GM19397 (cell line): ENCODE data around the gene CCT4.
"Not testable (repeated sequence)": the region's sequence is repeated elsewhere in the genome, so short reads cannot be mapped to it uniquely, and the experiment has no call there.

Experiments
- ATAC-seq: cut with Tn5 transposase; IDR thresholded peaks from one replicate; pipeline ENCODE4 v1.9.1; 2021; ENCODE audit warnings: mild to moderate bottlenecking, moderate library complexity; ENCODE audit not compliant: unreplicated experiment

CCT4 gene

GRCh38 chr2:61879351-61879750 lies 9.1 kb downstream of the CCT4 start:
- not testable (repeated sequence) for ATAC-seq

- no peak for ATAC-seq
These were observed 9.7 kb downstream of the CCT4 start for GRCh38 chr2:61878761-61879160.

GRCh38 chr2:61877571-61878245 lies 10.7 kb downstream of the CCT4 start:
- no peak for ATAC-seq

- ATAC-seq, result no peak
These were observed 12.1 kb downstream of the CCT4 start for GRCh38 chr2:61876400-61876799.

- not testable (repeated sequence) for ATAC-seq
These were observed 21.9 kb downstream of the CCT4 start for GRCh38 chr2:61866482-61867089.

GRCh38 chr2:61862085-61862484 lies 26.4 kb downstream of the CCT4 start:
- ATAC-seq, result no peak

GRCh38 chr2:61857224-61857623 lies 31.2 kb downstream of the CCT4 start:
- ATAC-seq, result no peak

- ATAC-seq, result no peak
These were observed 33.2 kb downstream of the CCT4 start for GRCh38 chr2:61855318-61855613.

GRCh38 chr2:61854564-61855317 lies 33.7 kb downstream of the CCT4 start:
- peak; percentile 87 for ATAC-seq

GRCh38 chr2:61853847-61854563 lies 34.5 kb downstream of the CCT4 start, which contains the start of gene FAM161A:
TSS of gene FAM161A (minus strand) at chr2:61854060. CDS start at chr2:61854041, 19 bp downstream.
- ATAC-seq, result peak; percentile 82

GRCh38 chr2:61853086-61853846 lies 35.2 kb downstream of the CCT4 start:
- peak; percentile 68 for ATAC-seq

- ATAC-seq, result not testable (repeated sequence)
These were observed 37.2 kb downstream of the CCT4 start for GRCh38 chr2:61851270-61851669.

- no peak for ATAC-seq
These were observed 43.1 kb downstream of the CCT4 start for GRCh38 chr2:61845320-61845719.

GRCh38 chr2:61841286-61841685 lies 47.2 kb downstream of the CCT4 start:
- no peak for ATAC-seq

GRCh38 chr2:61834893-61835292 lies 53.6 kb downstream of the CCT4 start:
- ATAC-seq, result no peak

- ATAC-seq, result no peak
These were observed 54.5 kb downstream of the CCT4 start for GRCh38 chr2:61833971-61834370.

- no peak for ATAC-seq
These were observed 56.1 kb downstream of the CCT4 start for GRCh38 chr2:61832183-61832841.

- ATAC-seq, result no peak
These were observed 66.2 kb downstream of the CCT4 start for GRCh38 chr2:61822255-61822654.
